K562 (cell line): ENCODE results near the gene BAG5. TPM values are rescaled to one million over a fixed set of nuclear protein-coding genes. Genes with fewer than 3 reads are reported as not detected.

Experiments used
- ARHGAP35 ChIP-seq: fragments of 450-650 bp; IDR thresholded peaks from 2 replicates; pipeline ENCODE4 v1.6.1; 2018; ENCODE audit not compliant: partially characterized antibody
- CTCFL ChIP-seq: IDR thresholded peaks from 2 replicates; pipeline ENCODE4 v1.6.1; 2011; ENCODE audit warnings: borderline replicate concordance, low read depth, mild to moderate bottlenecking, moderate library complexity, low read length; ENCODE audit not compliant: insufficient read depth, poor library complexity, severe bottlenecking
- GTF3C2 ChIP-seq: IDR thresholded peaks from 3 replicates; pipeline ENCODE4 v1.6.1; 2011; ENCODE audit warnings: borderline replicate concordance, mild to moderate bottlenecking, moderate library complexity; ENCODE audit not compliant: insufficient read length; ENCODE audit errors: extremely low read depth
- HDAC3 ChIP-seq: fragments of 450-650 bp; IDR thresholded peaks from 2 replicates; pipeline ENCODE4 v1.6.1; 2018; ENCODE audit warnings: borderline replicate concordance, mild to moderate bottlenecking, moderate library complexity; ENCODE audit not compliant: partially characterized antibody
- NFE2L1 ChIP-seq: fragments of 450-650 bp; IDR thresholded peaks from 2 replicates; pipeline ENCODE4 v1.6.1; 2016; ENCODE audit warnings: missing genetic modification characterization, low read depth, mild to moderate bottlenecking, missing compliant biosample characterization, moderate library complexity, borderline replicate concordance
- POU5F1 ChIP-seq: fragments of 150-350 bp; IDR thresholded peaks from 2 replicates; pipeline ENCODE4 v1.6.1; 2014; ENCODE audit warnings: borderline replicate concordance, low read length, low read depth, mild to moderate bottlenecking; ENCODE audit not compliant: partially characterized antibody
- TFE3 ChIP-seq: fragments of 450-650 bp; formaldehyde crosslinking; IDR thresholded peaks from 2 replicates; pipeline ENCODE4 v1.4.0; 2020; ENCODE audit warnings: mild to moderate bottlenecking, mixed read lengths
- ZBTB1 ChIP-seq: sonication (generic); formaldehyde crosslinking; IDR thresholded peaks from 2 replicates; pipeline ENCODE4 v1.8.1; 2023; ENCODE audit warnings: missing genetic modification reagents, low read depth, mild to moderate bottlenecking, borderline replicate concordance
- ZBTB49 ChIP-seq: sonication (generic); formaldehyde crosslinking; IDR thresholded peaks from 2 replicates; pipeline ENCODE4 v1.8.0; 2022; ENCODE audit warnings: missing genetic modification reagents, mild to moderate bottlenecking, borderline replicate concordance
- ZEB2 ChIP-seq: fragments of 450-650 bp; IDR thresholded peaks from 2 replicates; pipeline ENCODE4 v1.6.1; 2016
- ZNF253 ChIP-seq: fragments of 250-450 bp; sonication (Bioruptor Pico); conservative IDR thresholded peaks from 2 replicates; pipeline ENCODE4 v1.6.1; 2021; ENCODE audit warnings: mild to moderate bottlenecking
- polyA plus RNA-seq, 8 experiments: library from polyadenylated mRNA; depleted of rRNA in 4 of 8; stranded (reverse) in 5 of 8; unstranded in 3 of 8; fragments of >200 nt; fragmentation: Nextera tagmentation in 2 of 8; fragmentation: Illumina TruSeq in 1 of 8; extraction: Ambion mirVana in 2 of 8; extraction: Trizol in 1 of 8; gene quantifications; 2 replicates each; pipeline versions ENCODE4 v1.2.1 to v1.2.3, GENCODE V29; 2011 to 2014; ENCODE audit warnings: inconsistent platforms in 1 of 8, missing spikeins in 1 of 8
- total RNA-seq, 7 experiments: library from RNA; depleted of rRNA in 6 of 7; stranded (reverse); fragments of >200 nt in 6 of 7; fragmentation: Illumina TruSeq in 2 of 7; extraction: Trizol in 2 of 7; gene quantifications; 2 replicates each; pipeline versions ENCODE4 v1.2.1 to v1.2.3, GENCODE V29; 2011 to 2021; ENCODE audit warnings: low replicate concordance in 1 of 7
- TF ChIP-seq, protein P1 (sequence below): sonication (generic); formaldehyde crosslinking; IDR thresholded peaks from 2 replicates; pipeline ENCODE4 v1.9.0; 2022; ENCODE audit warnings: mild to moderate bottlenecking, missing genetic modification reagents

BAG5 gene
- total and polyA plus RNA-seq, 9 of the 15 experiments (the other 6 are each of a cell fraction or from before 2014, with no cell fraction given): 7.9 to 21.4 (median 13.2) TPM

DNA sequence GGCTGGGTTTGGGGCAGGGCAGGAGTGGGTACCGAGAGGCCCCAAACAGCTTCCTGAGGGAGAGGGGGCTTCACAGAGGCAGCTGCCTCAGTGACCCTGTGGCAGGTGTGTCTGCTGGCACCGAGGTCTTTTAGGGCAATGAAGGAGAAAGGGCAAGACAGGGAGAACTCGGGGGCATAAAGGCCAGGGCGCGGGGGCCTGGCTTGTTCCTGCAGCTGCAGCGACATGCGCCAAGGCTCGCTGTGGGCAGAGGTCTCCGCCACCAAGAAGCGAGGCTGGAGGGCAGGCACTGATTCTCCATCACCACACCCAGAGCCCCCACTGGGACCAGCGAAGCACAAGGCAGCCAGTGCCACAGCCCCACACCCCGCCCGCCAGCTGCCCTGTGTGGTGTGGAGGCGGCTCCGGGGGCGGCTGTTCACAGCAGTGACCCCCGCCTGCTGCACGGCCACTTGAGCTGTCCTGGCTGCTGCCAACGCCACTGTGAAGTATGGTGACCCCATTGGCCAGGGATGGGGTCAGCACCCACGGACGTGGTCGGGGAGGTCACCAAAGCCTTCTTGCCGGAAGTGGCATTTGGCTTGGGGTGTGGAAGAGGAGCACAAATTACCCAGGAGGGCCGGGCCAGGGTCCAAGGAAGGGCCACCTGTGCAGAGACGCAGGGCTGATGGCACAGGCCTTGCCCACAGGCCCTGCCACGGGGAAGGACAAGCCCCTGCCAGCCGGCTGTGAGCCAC lies 16.4 kb downstream of the BAG5 start (continued):
- TF ChIP-seq CTCFL (no peak), ZNF253 (CRISPR knock-in tag) (no peak), ZBTB1 (no peak), ZBTB49 (CRISPR knock-in tag) (no peak), TFE3 (CRISPR knock-in tag) (no peak), GTF3C2 (no peak), POU5F1 (no peak), NFE2L1 (tag) (no peak), ZEB2 (no peak), ARHGAP35 (no peak), HDAC3 (no peak)
- TF ChIP-seq, protein P1, sequence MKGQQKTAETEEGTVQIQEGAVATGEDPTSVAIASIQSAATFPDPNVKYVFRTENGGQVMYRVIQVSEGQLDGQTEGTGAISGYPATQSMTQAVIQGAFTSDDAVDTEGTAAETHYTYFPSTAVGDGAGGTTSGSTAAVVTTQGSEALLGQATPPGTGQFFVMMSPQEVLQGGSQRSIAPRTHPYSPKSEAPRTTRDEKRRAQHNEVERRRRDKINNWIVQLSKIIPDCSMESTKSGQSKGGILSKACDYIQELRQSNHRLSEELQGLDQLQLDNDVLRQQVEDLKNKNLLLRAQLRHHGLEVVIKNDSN (CRISPR knock-in tag): no peak
